Omental fat pad (tissue), 4 donors: Measurements from ENCODE around the gene SERPINA12. TPM values are rescaled to one million over a fixed set of nuclear protein-coding genes. Genes with fewer than 3 reads are reported as not detected.

Source experiments
- ATAC-seq: fragments of 150-250 bp; one replicate; pipeline ENCODE4 v1.9.1; 2016; ENCODE audit warnings: mild to moderate bottlenecking, moderate library complexity; ENCODE audit not compliant: low FRiP score
- DNase-seq: peaks from one replicate; pipeline ENCODE4 v3.0.0-alpha.2; 2019; ENCODE audit warnings: low spot score
- total RNA-seq, 4 donors: library from RNA; depleted of rRNA; stranded (reverse); fragments of >200 nt; gene quantifications; one replicate each; pipeline ENCODE4 v1.1.0, GENCODE V29; 2016
- TF ChIP-seq, protein P1 (sequence below), 3 donors: fragments of 450-650 bp; IDR thresholded peaks; one replicate each; pipeline ENCODE4 v1.5.1; 2016 to 2017; ENCODE audit warnings: antibody characterized with exemption in 3 of 3, mild to moderate bottlenecking in 3 of 3, moderate library complexity in 2 of 3

The SERPINA12 gene
- total RNA-seq, 4 donors from 2014 or later, result not detected

- TF ChIP-seq, protein P1, sequence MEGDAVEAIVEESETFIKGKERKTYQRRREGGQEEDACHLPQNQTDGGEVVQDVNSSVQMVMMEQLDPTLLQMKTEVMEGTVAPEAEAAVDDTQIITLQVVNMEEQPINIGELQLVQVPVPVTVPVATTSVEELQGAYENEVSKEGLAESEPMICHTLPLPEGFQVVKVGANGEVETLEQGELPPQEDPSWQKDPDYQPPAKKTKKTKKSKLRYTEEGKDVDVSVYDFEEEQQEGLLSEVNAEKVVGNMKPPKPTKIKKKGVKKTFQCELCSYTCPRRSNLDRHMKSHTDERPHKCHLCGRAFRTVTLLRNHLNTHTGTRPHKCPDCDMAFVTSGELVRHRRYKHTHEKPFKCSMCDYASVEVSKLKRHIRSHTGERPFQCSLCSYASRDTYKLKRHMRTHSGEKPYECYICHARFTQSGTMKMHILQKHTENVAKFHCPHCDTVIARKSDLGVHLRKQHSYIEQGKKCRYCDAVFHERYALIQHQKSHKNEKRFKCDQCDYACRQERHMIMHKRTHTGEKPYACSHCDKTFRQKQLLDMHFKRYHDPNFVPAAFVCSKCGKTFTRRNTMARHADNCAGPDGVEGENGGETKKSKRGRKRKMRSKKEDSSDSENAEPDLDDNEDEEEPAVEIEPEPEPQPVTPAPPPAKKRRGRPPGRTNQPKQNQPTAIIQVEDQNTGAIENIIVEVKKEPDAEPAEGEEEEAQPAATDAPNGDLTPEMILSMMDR (IDR thresholded peaks at IDR 0.05), result no peak
- DNase-seq, result no peak
- no peak for ATAC-seq
Measured at GRCh38 chr14:94542811-94543440, 33.7 kb upstream of the SERPINA12 start.

DNA sequence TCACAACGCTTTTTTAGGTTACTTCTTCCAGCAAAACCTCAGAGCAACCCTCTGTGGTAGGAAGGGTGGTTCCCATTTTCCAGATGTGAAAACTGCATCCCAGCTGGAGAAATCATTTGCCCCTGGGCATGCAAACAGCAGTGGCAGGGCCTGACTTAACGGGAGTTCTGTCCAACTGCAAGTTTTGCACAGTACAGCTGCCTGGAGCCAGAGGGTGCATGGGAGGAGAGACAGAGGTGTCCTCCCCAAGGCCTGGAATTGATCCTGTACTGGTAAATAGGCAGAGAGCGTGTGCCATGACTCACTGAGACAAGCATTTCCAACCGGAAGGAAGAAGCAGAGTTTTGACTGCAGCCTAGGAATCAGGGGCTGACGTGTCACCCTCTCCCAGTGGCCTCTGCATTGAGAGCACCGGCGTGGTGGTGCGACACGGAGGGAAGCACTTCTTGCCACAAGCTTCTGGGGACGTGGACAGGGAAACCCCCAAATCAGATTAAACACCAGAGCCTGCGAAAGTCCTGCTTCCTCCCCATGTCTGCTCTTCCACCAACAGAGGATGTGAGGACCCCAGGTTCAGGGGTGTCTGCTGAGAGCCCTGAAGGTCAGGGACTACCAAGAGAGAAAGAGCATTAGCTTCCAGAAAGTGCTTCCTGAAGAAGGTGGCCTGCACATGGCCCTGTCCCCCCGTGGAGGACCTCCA lies 33.0 kb upstream of the SERPINA12 start:
- no peak for DNase-seq
- TF ChIP-seq, protein P1 (IDR thresholded peaks at IDR 0.05), result no peak
- ATAC-seq, result no peak

DNA sequence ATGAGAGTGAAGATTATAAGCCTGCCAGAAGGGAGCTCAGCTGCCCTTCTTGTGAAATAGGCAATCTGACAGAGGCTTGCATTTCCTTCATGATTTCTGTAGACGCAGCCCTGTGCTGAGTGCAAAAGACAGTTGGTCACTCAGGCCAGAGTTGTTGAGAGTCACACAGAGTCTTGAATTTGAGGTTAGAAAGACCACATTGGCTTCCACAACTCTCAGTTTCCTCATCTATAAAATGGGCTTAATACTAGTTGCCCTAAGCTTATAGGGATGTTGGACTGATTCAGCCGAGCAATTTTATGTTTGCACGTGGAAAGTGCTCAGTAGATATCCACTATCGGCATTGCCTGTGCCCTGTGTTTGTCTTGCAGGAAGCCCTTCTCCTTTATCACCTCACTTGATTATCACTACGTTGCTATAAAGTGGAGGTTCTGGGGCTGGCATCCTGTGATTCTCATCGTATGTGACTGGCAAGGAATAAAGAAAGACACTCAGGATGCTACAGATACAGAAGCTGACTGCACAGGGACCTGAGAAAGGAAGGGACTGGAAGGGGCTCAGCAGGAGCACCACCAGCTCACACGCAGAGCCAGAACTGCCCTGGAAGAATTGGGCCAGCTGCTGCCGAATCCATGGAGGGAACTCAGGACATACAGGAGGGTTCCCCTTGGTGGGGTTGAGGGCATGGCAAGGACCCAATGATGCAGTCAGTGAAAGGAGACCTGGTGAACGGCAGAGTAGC lies 32.1 kb upstream of the SERPINA12 start:
- ATAC-seq (no peak), DNase-seq (no peak)
- TF ChIP-seq, protein P1 (IDR thresholded peaks at IDR 0.05), result no peak

- TF ChIP-seq, protein P1 (IDR thresholded peaks at IDR 0.05), result no peak
- ATAC-seq, result no peak
- DNase-seq, result no peak
Measured at GRCh38 chr14:94540031-94540794, 30.9 kb upstream of the SERPINA12 start.

GRCh38 chr14:94539181-94539580 lies 29.9 kb upstream of the SERPINA12 start:
- ATAC-seq (no peak), DNase-seq (no peak)
- TF ChIP-seq, protein P1 (IDR thresholded peaks at IDR 0.05), result no peak

DNA sequence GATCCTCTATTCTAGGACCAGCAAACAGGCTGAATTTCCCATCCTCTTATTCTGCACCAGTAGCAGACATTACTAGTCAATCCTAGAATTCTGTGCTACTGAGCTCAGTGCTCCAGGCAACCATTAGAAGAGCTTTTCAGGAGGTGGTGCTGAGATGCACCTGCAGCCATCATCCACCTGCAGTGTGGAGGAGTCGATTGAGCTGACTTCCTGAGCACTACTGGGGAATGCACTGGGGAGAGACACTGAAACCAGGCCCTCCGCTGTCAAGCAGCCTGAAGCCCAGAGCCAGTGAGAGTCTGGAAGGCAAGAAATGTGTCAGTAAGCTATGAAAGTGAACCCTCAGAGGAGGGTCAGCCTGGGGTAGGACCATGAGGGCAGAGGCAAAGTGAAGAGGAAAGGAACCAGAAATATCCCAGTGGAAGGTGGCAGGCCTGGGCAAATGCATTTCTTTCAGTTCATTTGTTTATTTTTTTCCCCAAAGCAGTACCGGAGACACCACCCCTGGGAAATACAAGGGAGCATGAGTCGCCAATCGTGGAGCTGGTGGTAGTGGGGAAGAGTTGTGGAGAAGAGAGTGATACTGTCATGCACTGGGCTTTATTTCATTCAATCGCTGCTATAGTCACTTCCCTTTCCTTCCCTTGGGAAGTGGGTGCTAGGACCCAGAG lies 28.9 kb upstream of the SERPINA12 start:
- ATAC-seq, result no peak
- no peak for DNase-seq
- TF ChIP-seq, protein P1 (IDR thresholded peaks at IDR 0.05), result no peak
